Spleen (tissue), 13 donors: ENCODE results near the gene MGAT4D. TPM values are rescaled to one million over a fixed set of nuclear protein-coding genes. Genes with fewer than 3 reads are reported as not detected.

Experiments
- DNase-seq: peaks from one replicate; pipeline ENCODE4 v3.0.0-alpha.2; 2020
- H3K27ac ChIP-seq, 8 donors: fragments of 200-600 bp; sonication (generic) in 7 of 8; 1 replicate in 4 of 8; 2 replicates in 4 of 8; pipeline versions ENCODE4 v1.5.0 to v1.8.0; 2016 to 2021; ENCODE audit warnings: inconsistent platforms in 4 of 8, mild to moderate bottlenecking in 4 of 8, moderate library complexity in 1 of 8
- H3K27me3 ChIP-seq, 7 donors: fragments of 200-600 bp; sonication (generic) in 6 of 7; replicated peaks in 1 of 7; 1 replicate in 4 of 7; 2 replicates in 3 of 7; pipeline versions ENCODE4 v1.5.0 to v1.8.0; 2016 to 2021; ENCODE audit warnings: inconsistent platforms in 3 of 7, mild to moderate bottlenecking in 1 of 7
- H3K36me3 ChIP-seq, 6 donors: fragments of 200-600 bp; sonication (generic) in 5 of 6; 1 replicate in 4 of 6; 2 replicates in 2 of 6; pipeline versions ENCODE4 v1.5.0 to v1.8.0; 2016 to 2021; ENCODE audit warnings: inconsistent platforms in 2 of 6
- H3K4me1 ChIP-seq, 6 donors: fragments of 200-600 bp; sonication (generic) in 5 of 6; 1 replicate in 3 of 6; 2 replicates in 3 of 6; pipeline versions ENCODE4 v1.5.0 to v1.8.0; 2016 to 2021; ENCODE audit warnings: inconsistent platforms in 3 of 6
- H3K4me3 ChIP-seq, 8 donors: fragments of 200-600 bp; sonication (generic) in 7 of 8; 1 replicate in 4 of 8; 2 replicates in 4 of 8; pipeline versions ENCODE4 v1.5.0 to v1.8.0; 2016 to 2021; ENCODE audit warnings: inconsistent platforms in 4 of 8, mild to moderate bottlenecking in 4 of 8, moderate library complexity in 2 of 8
- H3K9me3 ChIP-seq, 8 donors: fragments of 200-600 bp; sonication (generic) in 7 of 8; 1 replicate in 4 of 8; 2 replicates in 4 of 8; pipeline versions ENCODE4 v1.5.0 to v1.8.0; 2016 to 2021; ENCODE audit warnings: inconsistent platforms in 4 of 8
- CTCF ChIP-seq, 11 experiments: fragments of 200-600 bp in 7 of 11; fragments of 450-650 bp in 4 of 11; sonication (generic) in 4 of 11; IDR thresholded peaks in 8 of 11; conservative IDR thresholded peaks in 3 of 11; 1 replicate in 7 of 11; 2 replicates in 4 of 11; pipeline versions ENCODE4 v1.4.0 to v1.8.0; 2016 to 2021; ENCODE audit warnings: antibody characterized with exemption in 11 of 11, inconsistent platforms in 4 of 11, mild to moderate bottlenecking in 1 of 11
- POLR2A ChIP-seq, 3 donors: fragments of 450-650 bp; IDR thresholded peaks; one replicate each; pipeline ENCODE4 v1.5.1; 2017; ENCODE audit warnings: antibody characterized with exemption in 3 of 3, mild to moderate bottlenecking in 1 of 3
- POLR2AphosphoS5 ChIP-seq, 3 donors: sonication (generic); formaldehyde crosslinking; IDR thresholded peaks; one replicate each; pipeline ENCODE4 v1.5.1; 2017; ENCODE audit warnings: antibody characterized with exemption in 3 of 3
- WGBS, 5 donors: extraction: QIAGEN DNeasy Blood & Tissue Kit in 3 of 5; methylation state at CpG; one replicate each; pipeline versions ENCODE4 v1.1.5 to v1.1.7; 2013 to 2018; 5-methylcytosine and 5-hydroxymethylcytosine counted together
- intact Hi-C: fragments of 100-400 bp; cut with DNase I; formaldehyde crosslinking; loops from one replicate; pipeline ENCODE4 v1.15.0; 2023; ENCODE audit warnings: low total_unique reads
- long read RNA-seq, 2 donors: transcript quantifications; one replicate each; lab custom pipeline, GENCODE V29; 2026
- polyA plus RNA-seq, 3 donors: library from polyadenylated mRNA; stranded (reverse); fragments of 200-250 nt; gene quantifications; one replicate each; pipeline ENCODE4 v1.2.1, GENCODE V29; 2013
- total RNA-seq, 7 donors: library from RNA; depleted of rRNA in 3 of 7; stranded (reverse); fragments of >200 nt in 3 of 7; fragmentation: NEBNext Ultra II Directional in 4 of 7; extraction: Animal tissue kit (Norgen Biotek cat#: 25700) in 4 of 7; gene quantifications; one replicate each; pipeline versions ENCODE4 v1.1.0 to v1.2.1, GENCODE V29; 2016 to 2021
- donor health status: healthy with polysubstance abuse.
- donor health status: DM: no; HTN: no; CAD: no; lungs with moderate emphysema.
- donor health status: DM: no; HTN: no; CAD: no.
- donor health status: Bipolar disorder and iron deficiency.
- donor health status: healthy.
- donor health status: DM: no; HTN: no; CAD: no.
- donor health status: DM: yes; HTN: yes; CAD: no.

The MGAT4D gene
- not detected for total RNA-seq
- polyA plus RNA-seq = not detected
- long read RNA-seq, donor 1 = 0 reads
- long read RNA-seq, donor 2 = 0 reads

DNA sequence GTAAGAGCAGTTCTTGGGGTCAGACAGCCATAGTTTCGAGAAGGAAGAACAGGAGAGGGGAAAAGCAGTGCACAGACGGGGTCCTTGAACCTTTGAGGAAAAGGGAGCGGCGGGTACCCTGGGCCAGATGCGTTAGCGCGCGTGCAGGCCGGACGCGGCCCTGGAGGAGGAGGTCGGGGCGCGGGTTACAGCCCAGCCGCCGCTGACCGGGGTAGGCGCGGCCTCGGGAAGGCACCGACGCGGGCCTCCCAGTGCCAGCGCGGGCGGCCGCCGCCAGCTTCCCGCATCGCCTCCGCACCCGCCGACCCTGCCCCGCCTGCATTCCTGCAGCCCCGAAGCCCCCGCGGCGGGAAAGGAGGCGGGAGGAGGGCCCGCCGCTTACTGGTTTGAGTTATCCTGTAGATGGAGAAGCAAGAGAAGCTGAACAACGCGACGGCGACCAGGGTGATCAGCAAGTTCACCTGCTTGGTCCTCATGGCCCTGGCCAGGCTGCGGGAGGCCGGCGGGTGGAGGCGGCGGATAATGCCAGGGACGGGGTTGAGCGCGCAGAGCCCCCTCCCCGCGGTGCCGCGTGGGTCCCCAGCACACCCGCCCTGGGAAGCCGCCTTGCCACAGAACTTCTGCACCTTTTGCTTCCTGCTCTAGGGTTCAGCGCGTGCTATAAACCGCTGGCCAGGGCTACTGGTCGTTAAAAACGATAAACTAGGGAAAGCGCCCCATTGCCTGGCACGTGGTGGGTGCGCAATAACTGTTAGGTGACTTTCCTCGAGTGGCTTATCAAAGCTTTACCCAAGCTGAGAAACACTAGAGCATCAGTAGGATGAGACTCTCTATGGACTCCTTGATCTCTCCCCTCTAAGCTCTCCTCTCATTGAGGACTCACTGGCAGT lies at the start of gene MGAT4D:
MGAT4D (minus strand) TSS at position 547 of the 890 bp plus-strand sequence; CDS start at position 476, 71 bp downstream.
- Histone ChIP-seq H3K36me3 (no peaks in the 10 kb centered on the region), H3K4me1 (peaks cover 0 to 13% (median 8%) of the 10 kb centered on the region in 6 donors), H3K4me3 (peak within 1 kb of the TSS in 6 of 8 donors; percentile 16 to 57 (median 18)), H3K9me3 (no peaks in the 10 kb centered on the region), H3K27me3 (peaks cover 0 to 85% (median 50%) of the 10 kb centered on the region in 7 donors), H3K27ac (no peak within 1 kb of the TSS)
- intact Hi-C loops = no loop called here
- WGBS, 5 donors = 5 to 11% (median 5%) methylated on average over 43 to 68 of the region's 68 CpGs
- TF ChIP-seq POLR2A (IDR thresholded peaks at IDR 0.05) = no peak
- TF ChIP-seq CTCF (IDR thresholded peaks at IDR 0.05 in 8 of 11, conservative IDR thresholded peaks at IDR 0.05 in 3 of 11) = no peak
- TF ChIP-seq POLR2AphosphoS5 (IDR thresholded peaks at IDR 0.05) = no peak
- peak; percentile 72 for DNase-seq

DNA sequence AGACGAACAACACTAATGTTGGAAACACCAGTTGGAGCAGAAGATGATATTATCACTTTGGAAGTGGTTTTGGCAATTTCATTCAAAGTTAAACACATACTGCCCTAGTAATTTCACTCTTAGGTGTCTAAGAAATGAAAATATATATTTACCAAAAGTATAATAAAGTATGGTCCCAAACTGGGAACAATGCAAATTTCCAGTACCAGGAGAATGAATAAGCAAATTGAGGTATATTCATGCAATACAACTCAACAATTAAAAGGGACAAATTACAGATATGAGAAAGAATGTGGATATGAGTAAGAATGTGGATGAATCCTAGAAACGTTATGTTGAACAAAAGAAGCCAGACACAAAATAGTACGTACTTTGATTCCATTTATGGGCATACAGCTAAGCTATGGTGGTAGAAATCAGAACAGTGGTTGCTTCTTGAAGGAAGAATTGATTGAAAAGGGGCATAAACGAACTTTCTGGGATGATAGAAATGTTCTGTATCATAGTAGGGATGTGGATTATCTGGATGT lies 35.9 kb upstream of the MGAT4D start:
- no peak for DNase-seq
- H3K36me3 ChIP-seq = peaks cover 0 to 59% (median 10%) of the 10 kb centered on the region in 6 donors
- no peak for TF ChIP-seq POLR2A (IDR thresholded peaks at IDR 0.05)
- no peak for TF ChIP-seq CTCF (IDR thresholded peaks at IDR 0.05 in 8 of 11, conservative IDR thresholded peaks at IDR 0.05 in 3 of 11)
- TF ChIP-seq POLR2AphosphoS5 (IDR thresholded peaks at IDR 0.05) = no peak
- no peaks in the 10 kb centered on the region for H3K27me3 ChIP-seq
- no peak overlapping the region for H3K4me3 ChIP-seq
- intact Hi-C loops = no loop called here
- H3K4me1 ChIP-seq = no peaks in the 10 kb centered on the region
- H3K27ac ChIP-seq = no peak overlapping the region
- no peaks in the 10 kb centered on the region for H3K9me3 ChIP-seq
- 88 to 95% (median 95%) methylated on average over 4 of the region's 4 CpGs for WGBS, 5 donors

- DNase-seq = no peak
These were observed 31.3 kb upstream of the MGAT4D start for GRCh38 chr4:140529434-140529833.

More at GRCh38 chr4:140529434-140529833, 31.3 kb upstream of the MGAT4D start:
- 65 to 85% (median 71%) methylated on average over 1 of the region's 1 CpG for WGBS, 5 donors
- intact Hi-C loops = no loop called here
- H3K9me3 ChIP-seq = no peaks in the 10 kb centered on the region
- H3K27ac ChIP-seq = no peak overlapping the region
- no peak overlapping the region for H3K4me3 ChIP-seq
- TF ChIP-seq POLR2AphosphoS5 (IDR thresholded peaks at IDR 0.05) = no peak
- no peak for TF ChIP-seq POLR2A (IDR thresholded peaks at IDR 0.05)
- TF ChIP-seq CTCF (IDR thresholded peaks at IDR 0.05 in 8 of 11, conservative IDR thresholded peaks at IDR 0.05 in 3 of 11) = no peak
- H3K4me1 ChIP-seq = peaks cover 0 to 19% (median 11%) of the 10 kb centered on the region in 6 donors
- H3K27me3 ChIP-seq = no peaks in the 10 kb centered on the region
- peaks cover 0 to 38% (median 4%) of the 10 kb centered on the region in 6 donors for H3K36me3 ChIP-seq
